Smooth muscle cell (in vitro differentiated cells): ENCODE data around the gene TGFB1I1. TPM values are rescaled to one million over a fixed set of nuclear protein-coding genes. Genes with fewer than 3 reads are reported as not detected.

Experiments used
- DNase-seq: peaks from one replicate; lab custom pipeline; 2025; ENCODE audit not compliant: unreplicated experiment; lab: John Stamatoyannopoulos, UW
- H2AFZ ChIP-seq: fragments of 200-600 bp; sonication (generic); 2 replicates; pipeline ENCODE4 v1.6.0; 2016; ENCODE audit warnings: antibody characterized with exemption, low read depth, mild to moderate bottlenecking
- H3F3A ChIP-seq: fragments of 200-600 bp; sonication (generic); 2 replicates; pipeline ENCODE4 v1.6.0; 2017; ENCODE audit warnings: antibody characterized with exemption, low read depth
- H3K27ac ChIP-seq: fragments of 200-600 bp; sonication (generic); 2 replicates; pipeline ENCODE4 v1.5.1; 2016; ENCODE audit warnings: low read depth, mild to moderate bottlenecking
- H3K27me3 ChIP-seq: fragments of 200-600 bp; sonication (generic); 2 replicates; pipeline ENCODE4 v1.6.1; 2016; ENCODE audit warnings: low read depth, mild to moderate bottlenecking
- H3K36me3 ChIP-seq: fragments of 200-600 bp; sonication (generic); 2 replicates; pipeline ENCODE4 v1.5.1; 2016; ENCODE audit warnings: low read depth
- H3K4me1 ChIP-seq: fragments of 200-600 bp; sonication (generic); 2 replicates; pipeline ENCODE4 v1.5.1; 2016; ENCODE audit warnings: low read depth
- H3K4me2 ChIP-seq: fragments of 200-600 bp; sonication (generic); 2 replicates; pipeline ENCODE4 v1.6.0; 2016; ENCODE audit warnings: mild to moderate bottlenecking
- H3K4me3 ChIP-seq: fragments of 200-600 bp; sonication (generic); 2 replicates; pipeline ENCODE4 v1.5.1; 2016; ENCODE audit warnings: mild to moderate bottlenecking
- H3K79me2 ChIP-seq: fragments of 200-600 bp; sonication (generic); 2 replicates; pipeline ENCODE4 v1.6.0; 2016; ENCODE audit warnings: low read depth, mild to moderate bottlenecking
- H3K9ac ChIP-seq: fragments of 200-600 bp; sonication (generic); 2 replicates; pipeline ENCODE4 v1.6.0; 2016; ENCODE audit warnings: low read depth
- H3K9me3 ChIP-seq: fragments of 200-600 bp; sonication (generic); replicated peaks from 2 replicates; pipeline ENCODE4 v1.5.1; 2016; ENCODE audit warnings: low read depth
- H4K20me1 ChIP-seq: fragments of 200-600 bp; sonication (generic); 2 replicates; pipeline ENCODE4 v1.6.0; 2016; ENCODE audit warnings: low read depth
- WGBS: methylation state at CpG from one replicate; pipeline ENCODE4 v1.1.7; 2016; ENCODE audit warnings: low lambda C conversion rate; 5-methylcytosine and 5-hydroxymethylcytosine counted together
- polyA plus RNA-seq: library from polyadenylated mRNA; unstranded; fragments of >200 nt; fragmentation: Nextera tagmentation; extraction: Ambion mirVana; gene quantifications from 2 replicates; pipeline ENCODE4 v1.2.1, GENCODE V29; 2016
- total RNA-seq: library from RNA; depleted of rRNA; stranded (reverse); fragments of >200 nt; gene quantifications from 2 replicates; pipeline ENCODE4 v1.2.3, GENCODE V29; 2014
- TF ChIP-seq, protein P1 (sequence below): fragments of 200-600 bp; sonication (generic); IDR thresholded peaks from 2 replicates; pipeline ENCODE4 v1.5.1; 2017; ENCODE audit warnings: borderline replicate concordance, mild to moderate bottlenecking, antibody characterized with exemption; ENCODE audit not compliant: insufficient read depth, poor library complexity, severe bottlenecking

TGFB1I1 gene
- total and polyA plus RNA-seq, 2 experiments from 2014 or later, result 73.0 to 203 TPM

- DNase-seq, result no peak
- Histone ChIP-seq H3K4me2 (no peak overlapping the region), H3F3A (no peaks in the 10 kb centered on the region), H3K4me3 (no peak overlapping the region), H3K4me1 (peaks cover 8% of the 10 kb centered on the region), H3K9me3 (no peaks in the 10 kb centered on the region), H4K20me1 (peaks cover 6% of the 10 kb centered on the region), H3K9ac (no peak overlapping the region), H2AFZ (no peak overlapping the region), H3K36me3 (no peaks in the 10 kb centered on the region), H3K27me3 (peaks cover 32% of the 10 kb centered on the region), H3K79me2 (no peaks in the 10 kb centered on the region), H3K27ac (no peak overlapping the region)
- WGBS, result 96% methylated on average over 21 of the region's 22 CpGs
- TF ChIP-seq, protein P1, sequence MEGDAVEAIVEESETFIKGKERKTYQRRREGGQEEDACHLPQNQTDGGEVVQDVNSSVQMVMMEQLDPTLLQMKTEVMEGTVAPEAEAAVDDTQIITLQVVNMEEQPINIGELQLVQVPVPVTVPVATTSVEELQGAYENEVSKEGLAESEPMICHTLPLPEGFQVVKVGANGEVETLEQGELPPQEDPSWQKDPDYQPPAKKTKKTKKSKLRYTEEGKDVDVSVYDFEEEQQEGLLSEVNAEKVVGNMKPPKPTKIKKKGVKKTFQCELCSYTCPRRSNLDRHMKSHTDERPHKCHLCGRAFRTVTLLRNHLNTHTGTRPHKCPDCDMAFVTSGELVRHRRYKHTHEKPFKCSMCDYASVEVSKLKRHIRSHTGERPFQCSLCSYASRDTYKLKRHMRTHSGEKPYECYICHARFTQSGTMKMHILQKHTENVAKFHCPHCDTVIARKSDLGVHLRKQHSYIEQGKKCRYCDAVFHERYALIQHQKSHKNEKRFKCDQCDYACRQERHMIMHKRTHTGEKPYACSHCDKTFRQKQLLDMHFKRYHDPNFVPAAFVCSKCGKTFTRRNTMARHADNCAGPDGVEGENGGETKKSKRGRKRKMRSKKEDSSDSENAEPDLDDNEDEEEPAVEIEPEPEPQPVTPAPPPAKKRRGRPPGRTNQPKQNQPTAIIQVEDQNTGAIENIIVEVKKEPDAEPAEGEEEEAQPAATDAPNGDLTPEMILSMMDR, result no peak
These were observed 17.9 kb downstream of the TGFB1I1 start for GRCh38 chr16:31489616-31490584.

- DNase-seq, result no peak
- TF ChIP-seq, protein P1, result no peak
- no peaks in the 10 kb centered on the region for H3K79me2 ChIP-seq
These were observed 19.9 kb downstream of the TGFB1I1 start for GRCh38 chr16:31491778-31492418.

DNA sequence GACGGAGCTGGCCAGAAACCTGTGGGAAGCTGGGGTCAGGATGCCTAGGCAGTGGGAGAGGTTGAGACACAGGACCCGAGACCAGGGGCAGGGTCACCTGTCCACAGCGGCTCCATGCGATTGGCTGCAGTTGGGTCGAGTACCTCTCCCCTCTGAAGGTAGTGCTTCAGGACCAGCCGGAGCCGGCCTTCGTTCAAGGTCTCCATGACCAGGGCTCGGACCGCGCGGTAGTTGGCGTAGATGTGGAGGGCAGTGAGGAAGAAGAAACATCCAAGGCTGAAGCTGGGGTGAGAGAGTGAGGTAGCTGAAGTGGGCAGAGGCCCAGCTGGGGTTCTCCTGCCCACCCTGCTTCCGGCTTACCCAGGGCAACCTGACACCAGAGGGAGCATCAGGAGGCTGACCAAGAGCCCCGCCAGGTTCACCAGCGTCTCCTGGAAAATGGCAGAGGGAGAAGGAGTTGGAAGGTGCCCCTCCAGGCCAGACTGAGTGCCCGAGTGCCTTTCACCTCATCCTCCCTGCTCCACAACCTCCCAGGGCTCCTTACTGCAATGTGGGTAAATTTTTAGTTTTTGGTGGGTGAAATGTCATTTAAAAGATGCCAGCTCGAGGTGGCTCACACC is 21.7 kb downstream of the TGFB1I1 start:
- WGBS, result 96% methylated on average over 18 of the region's 18 CpGs
- Histone ChIP-seq H3K27me3 (no peaks in the 10 kb centered on the region), H3F3A (no peaks in the 10 kb centered on the region), H3K4me2 (no peak overlapping the region), H3K9ac (no peak overlapping the region), H3K27ac (no peak overlapping the region), H3K79me2 (no peaks in the 10 kb centered on the region), H4K20me1 (peaks cover 6% of the 10 kb centered on the region), H3K9me3 (no peaks in the 10 kb centered on the region), H3K36me3 (no peaks in the 10 kb centered on the region), H3K4me1 (no peaks in the 10 kb centered on the region), H2AFZ (no peak overlapping the region), H3K4me3 (no peak overlapping the region)
- DNase-seq, result no peak
- TF ChIP-seq, protein P1, result no peak

More at GRCh38 chr16:31491778-31492418, 19.9 kb downstream of the TGFB1I1 start:
- Histone ChIP-seq H3K27me3 (peaks cover 14% of the 10 kb centered on the region), H3K9ac (no peak overlapping the region), H3K27ac (no peak overlapping the region), H4K20me1 (peaks cover 6% of the 10 kb centered on the region), H3K4me1 (peaks cover 8% of the 10 kb centered on the region), H3K9me3 (no peaks in the 10 kb centered on the region), H2AFZ (no peak overlapping the region), H3K4me2 (no peak overlapping the region), H3K4me3 (no peak overlapping the region), H3K36me3 (no peaks in the 10 kb centered on the region), H3F3A (no peaks in the 10 kb centered on the region)
- 98% methylated on average over 8 of the region's 8 CpGs for WGBS
